PC-3 (cell line): ENCODE results near the gene TMEM127. TPM values are rescaled to one million over a fixed set of nuclear protein-coding genes. Genes with fewer than 3 reads are reported as not detected.

Experiments
- ATAC-seq: fragments of 200-7000 bp; cut with Tn5 transposase; 2 replicates; pipeline ENCODE4 v1.9.1; 2020; ENCODE audit warnings: mild to moderate bottlenecking, moderate library complexity
- BruUV-seq: library from RNA; stranded (reverse); fragments of 400-500 nt; replicated peaks from 2 replicates; lab custom pipeline; 2021; lab: Mats Ljungman, UMichigan
- CTCF ChIA-PET: fragments of 300-600 bp; sonication (Branson Sonifier 250); formaldehyde crosslinking; loops from one replicate; lab custom pipeline; 2022; ENCODE audit warnings: antibody characterized with exemption; lab: Charles Lee
- POLR2A ChIA-PET: fragments of 300-600 bp; sonication (Branson Sonifier 250); formaldehyde crosslinking; loops from one replicate; lab custom pipeline; 2022; ENCODE audit warnings: antibody characterized with exemption; ENCODE audit not compliant: unreplicated experiment; lab: Charles Lee
- DNase-seq: peaks from one replicate; pipeline ENCODE4 v3.0.0-alpha.2; 2015
- H2AFZ ChIP-seq: fragments of 300-600 bp; sonication (generic); 2 replicates; pipeline ENCODE4 v1.6.0; 2016; ENCODE audit warnings: antibody characterized with exemption, low read length
- H3F3A ChIP-seq: fragments of 300-600 bp; sonication (generic); one replicate; pipeline ENCODE4 v1.6.0; 2017; ENCODE audit warnings: antibody characterized with exemption, low read length, control low read depth, mild to moderate bottlenecking; ENCODE audit not compliant: unreplicated experiment
- H3K27ac ChIP-seq: fragments of 300-600 bp; sonication (generic); 2 replicates; pipeline ENCODE4 v1.5.1; 2016; ENCODE audit warnings: mild to moderate bottlenecking, low read length
- H3K27me3 ChIP-seq: fragments of 300-600 bp; sonication (generic); 2 replicates; pipeline ENCODE4 v1.6.1; 2016; ENCODE audit warnings: low read length, mixed read lengths
- H3K36me3 ChIP-seq: fragments of 300-600 bp; sonication (generic); 2 replicates; pipeline ENCODE4 v1.6.1; 2016; ENCODE audit warnings: low read depth, mixed run types, low read length, mixed read lengths
- H3K4me1 ChIP-seq: fragments of 300-600 bp; sonication (generic); 2 replicates; pipeline ENCODE4 v1.5.1; 2016; ENCODE audit warnings: low read length; ENCODE audit not compliant: insufficient read depth
- H3K4me2 ChIP-seq: fragments of 300-600 bp; sonication (generic); 2 replicates; pipeline ENCODE4 v1.6.0; 2016; ENCODE audit warnings: low read length
- H3K4me3 ChIP-seq: fragments of 300-600 bp; sonication (generic); 2 replicates; pipeline ENCODE4 v1.5.1; 2016; ENCODE audit warnings: mild to moderate bottlenecking, low read length, mixed read lengths
- H3K79me2 ChIP-seq: fragments of 300-600 bp; sonication (generic); 2 replicates; pipeline ENCODE4 v1.6.1; 2017; ENCODE audit warnings: low read length, mixed read lengths
- H3K9ac ChIP-seq: fragments of 300-600 bp; sonication (generic); 2 replicates; pipeline ENCODE4 v1.6.0; 2016; ENCODE audit warnings: mild to moderate bottlenecking, low read length
- H3K9me2 ChIP-seq: fragments of 300-600 bp; sonication (generic); replicated peaks from 2 replicates; pipeline ENCODE4 v1.6.1; 2016; ENCODE audit warnings: mixed run types, low read length, mixed read lengths
- H3K9me3 ChIP-seq: fragments of 300-600 bp; sonication (generic); 2 replicates; pipeline ENCODE4 v1.6.1; 2016; ENCODE audit warnings: low read length, mixed read lengths
- H4K20me1 ChIP-seq: fragments of 300-600 bp; sonication (generic); 2 replicates; pipeline ENCODE4 v1.6.1; 2016; ENCODE audit warnings: low read length, mixed read lengths
- EZH2 ChIP-seq: fragments of 300-600 bp; sonication (generic); IDR thresholded peaks from one replicate; pipeline ENCODE4 v1.6.1; 2017; ENCODE audit warnings: antibody characterized with exemption, mild to moderate bottlenecking, low read length; ENCODE audit not compliant: unreplicated experiment
- EZH2phosphoT487 ChIP-seq: fragments of 300-600 bp; sonication (generic); IDR thresholded peaks from 2 replicates; pipeline ENCODE4 v1.6.1; 2018; ENCODE audit warnings: mild to moderate bottlenecking, antibody characterized with exemption, low read length, borderline replicate concordance
- intact Hi-C: fragments of 100-400 bp; cut with micrococcal nuclease; formaldehyde crosslinking; loops from 2 replicates; pipeline ENCODE4 v1.9.0; 2023
- total RNA-seq: library from RNA; depleted of rRNA; stranded (reverse); fragments of >200 nt; gene quantifications from 2 replicates; pipeline ENCODE4 v1.2.3, GENCODE V29; 2014
- TF ChIP-seq, protein P1 (sequence below): fragments of 300-600 bp; sonication (generic); conservative IDR thresholded peaks from 2 replicates; pipeline ENCODE4 v1.5.1; 2017; ENCODE audit warnings: antibody characterized with exemption, low read depth, mild to moderate bottlenecking, low read length

The TMEM127 gene
- total RNA-seq, 1 experiment from 2014 or later, result 31.9 TPM

- peaks cover 67% of the 10 kb centered on the region for H3K79me2 ChIP-seq
- no peaks in the 10 kb centered on the region for H3K9me2 ChIP-seq
- BruUV-seq, result no TSS peak
- H4K20me1 ChIP-seq, result peaks cover 43% of the 10 kb centered on the region
- H3K27ac ChIP-seq, result peak within 1 kb of the TSS; percentile 64
- intact Hi-C loops, result loop anchor here (2.0 kb wide), 1 partner anchor 52 kb away; no protein-coding TSS in a partner anchor
- ATAC-seq, result peak; percentile 92
- peak; percentile 98 for DNase-seq
- peaks cover 25% of the 10 kb centered on the region for H3K4me1 ChIP-seq
- no peaks in the 10 kb centered on the region for H3K27me3 ChIP-seq
- peak within 1 kb of the TSS; percentile 88 for H3K9ac ChIP-seq
- peak within 1 kb of the TSS; percentile 90 for H3K4me2 ChIP-seq
- peak within 1 kb of the TSS; percentile 85 for H2AFZ ChIP-seq
- no peaks in the 10 kb centered on the region for H3K9me3 ChIP-seq
- peak; percentile 96 for TF ChIP-seq EZH2phosphoT487
- no peak for TF ChIP-seq EZH2
- ChIA-PET POLR2A (interaction anchor here (0.6 kb wide), 1 partner anchor 232 kb away, joined by 5 read pairs; no protein-coding TSS in a partner anchor), CTCF (interaction anchor here (0.6 to 1.4 kb wide), 3 partner anchors 25 to 69 kb away, joined by 3 to 6 read pairs (median 3); no protein-coding TSS in a partner anchor)
- peak within 1 kb of the TSS; percentile 75 for H3K4me3 ChIP-seq
- H3K36me3 ChIP-seq, result peaks cover 2% of the 10 kb centered on the region; the same call in 1 of the 2 replicates
- no peaks in the 10 kb centered on the region for H3F3A ChIP-seq
Measured at GRCh38 chr2:96208143-96209010, 57.4 kb downstream of the TMEM127 start, which contains the start of gene STARD7. STARD7 (minus strand) TSS chr2:96208827; CDS start chr2:96208434, 393 bp downstream.

DNA sequence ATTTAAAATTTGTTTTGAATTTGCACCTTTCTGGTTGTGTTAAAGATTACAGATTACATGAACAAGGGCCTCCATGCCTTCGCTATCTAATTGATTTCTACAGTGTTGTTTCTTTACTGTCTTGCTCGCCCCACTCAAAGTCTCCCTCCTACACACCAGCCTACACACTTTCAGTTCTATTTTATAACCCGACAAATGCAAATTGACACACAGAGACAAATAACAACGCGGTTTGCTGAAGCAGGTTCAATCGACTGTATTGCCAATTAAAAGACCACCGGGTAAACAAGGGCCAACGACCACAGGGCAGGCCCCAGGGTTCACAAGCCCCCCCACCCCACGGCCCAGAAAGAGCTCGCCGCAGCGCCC, 58.0 kb downstream of the TMEM127 start:
- Histone ChIP-seq H3K9ac (peak overlapping the region; percentile 88), H3K4me2 (peak overlapping the region; percentile 90), H3K36me3 (peaks cover 6% of the 10 kb centered on the region; the same call in 1 of the 2 replicates), H3K27ac (0 out of 2 replicates have a peak overlapping the region, but pooled peaks have one; percentile 3), H3K4me1 (peaks cover 25% of the 10 kb centered on the region), H3K27me3 (no peaks in the 10 kb centered on the region), H2AFZ (no peak overlapping the region), H3K4me3 (peak overlapping the region; percentile 75), H3K9me3 (no peaks in the 10 kb centered on the region), H3K9me2 (no peaks in the 10 kb centered on the region), H4K20me1 (peaks cover 49% of the 10 kb centered on the region), H3F3A (no peaks in the 10 kb centered on the region), H3K79me2 (peaks cover 74% of the 10 kb centered on the region)
- TSS peak; percentile 64 for BruUV-seq
- intact Hi-C loops, result loop anchor here (2.0 kb wide), 1 partner anchor 53 kb away; no protein-coding TSS in a partner anchor
- ATAC-seq (no peak), DNase-seq (no peak)
- ChIA-PET POLR2A (no interaction called here), CTCF (interaction anchor here (0.6 to 1.4 kb wide), 2 partner anchors 24 to 59 kb away, joined by 3 to 6 read pairs; no protein-coding TSS in a partner anchor)
- TF ChIP-seq, protein P1, sequence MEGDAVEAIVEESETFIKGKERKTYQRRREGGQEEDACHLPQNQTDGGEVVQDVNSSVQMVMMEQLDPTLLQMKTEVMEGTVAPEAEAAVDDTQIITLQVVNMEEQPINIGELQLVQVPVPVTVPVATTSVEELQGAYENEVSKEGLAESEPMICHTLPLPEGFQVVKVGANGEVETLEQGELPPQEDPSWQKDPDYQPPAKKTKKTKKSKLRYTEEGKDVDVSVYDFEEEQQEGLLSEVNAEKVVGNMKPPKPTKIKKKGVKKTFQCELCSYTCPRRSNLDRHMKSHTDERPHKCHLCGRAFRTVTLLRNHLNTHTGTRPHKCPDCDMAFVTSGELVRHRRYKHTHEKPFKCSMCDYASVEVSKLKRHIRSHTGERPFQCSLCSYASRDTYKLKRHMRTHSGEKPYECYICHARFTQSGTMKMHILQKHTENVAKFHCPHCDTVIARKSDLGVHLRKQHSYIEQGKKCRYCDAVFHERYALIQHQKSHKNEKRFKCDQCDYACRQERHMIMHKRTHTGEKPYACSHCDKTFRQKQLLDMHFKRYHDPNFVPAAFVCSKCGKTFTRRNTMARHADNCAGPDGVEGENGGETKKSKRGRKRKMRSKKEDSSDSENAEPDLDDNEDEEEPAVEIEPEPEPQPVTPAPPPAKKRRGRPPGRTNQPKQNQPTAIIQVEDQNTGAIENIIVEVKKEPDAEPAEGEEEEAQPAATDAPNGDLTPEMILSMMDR, result no peak
- TF ChIP-seq EZH2 (no peak), EZH2phosphoT487 (no peak)

DNA sequence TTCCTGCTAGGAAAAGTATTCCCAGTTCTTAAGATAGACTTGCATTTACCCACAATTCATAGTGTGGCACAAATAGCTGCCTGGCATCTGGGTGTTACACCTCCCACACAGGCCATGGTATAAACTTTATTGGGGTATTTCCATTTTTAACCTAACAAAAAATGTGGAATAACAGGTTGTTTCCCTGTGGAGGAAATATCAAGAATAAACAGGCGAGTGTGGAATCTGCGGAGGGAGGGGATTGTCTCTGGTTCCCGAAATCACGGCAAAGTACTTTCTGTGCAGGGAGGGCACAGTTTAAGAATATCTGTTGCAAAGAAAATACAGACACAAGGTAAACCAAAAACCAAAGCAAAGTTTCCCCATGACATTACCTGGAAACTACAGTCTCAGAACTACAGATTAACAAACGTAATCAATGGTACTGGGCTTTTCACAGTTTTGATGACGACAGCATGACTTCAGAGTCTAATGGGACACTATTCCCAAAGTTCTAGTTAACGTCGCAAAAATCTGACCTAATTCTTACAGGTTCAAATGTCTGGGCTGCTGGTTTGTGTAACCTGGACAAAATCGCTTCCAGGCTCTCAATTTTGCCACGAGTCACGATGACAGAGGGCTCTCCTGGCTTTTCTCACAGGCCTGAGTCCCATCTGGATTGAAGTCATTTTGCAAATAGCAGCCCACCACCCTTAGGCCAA, 58.6 kb downstream of the TMEM127 start:
- DNase-seq (peak; percentile 57), ATAC-seq (no peak)
- H2AFZ ChIP-seq, result no peak overlapping the region
- intact Hi-C loops, result no loop called here
- H3K79me2 ChIP-seq, result peaks cover 79% of the 10 kb centered on the region
- TF ChIP-seq EZH2phosphoT487, result no peak
- TF ChIP-seq, protein P1, result no peak
- no peak for TF ChIP-seq EZH2
- peak overlapping the region; percentile 3; the same call in 1 of the 2 replicates for H3K27ac ChIP-seq
- no peaks in the 10 kb centered on the region for H3K9me3 ChIP-seq
- POLR2A ChIA-PET, result no interaction called here
- no peaks in the 10 kb centered on the region for H3F3A ChIP-seq
- no peaks in the 10 kb centered on the region for H3K9me2 ChIP-seq
- peak overlapping the region; percentile 90 for H3K4me2 ChIP-seq
- no TSS peak for BruUV-seq
- H3K4me3 ChIP-seq, result peak overlapping the region; percentile 75
- no peaks in the 10 kb centered on the region for H3K27me3 ChIP-seq
- peaks cover 25% of the 10 kb centered on the region for H3K4me1 ChIP-seq
- H3K36me3 ChIP-seq, result peaks cover 6% of the 10 kb centered on the region; the same call in 1 of the 2 replicates
- CTCF ChIA-PET, result no interaction called here
- peaks cover 53% of the 10 kb centered on the region for H4K20me1 ChIP-seq
- H3K9ac ChIP-seq, result peak overlapping the region; percentile 88
